Stimulated activated CD8-positive, alpha-beta memory T cell treated with anti-CD3 and anti-CD28 coated beads, Interleukin-7, amount 100 ng/mL, for 48 hours (primary cell): ENCODE data around the gene CAPN10.
"Not testable (repeated sequence)": the region's sequence is repeated elsewhere in the genome, so short reads cannot be mapped to it uniquely, and the experiment has no call there.

Experiments used
- DNase-seq, 2 donors: peaks; one replicate each; pipeline ENCODE4 v3.0.0-alpha.2; 2020; ENCODE audit warnings: low read depth in 1 of 2; ENCODE audit errors: extremely low read depth in 1 of 2

The CAPN10 gene

DNA sequence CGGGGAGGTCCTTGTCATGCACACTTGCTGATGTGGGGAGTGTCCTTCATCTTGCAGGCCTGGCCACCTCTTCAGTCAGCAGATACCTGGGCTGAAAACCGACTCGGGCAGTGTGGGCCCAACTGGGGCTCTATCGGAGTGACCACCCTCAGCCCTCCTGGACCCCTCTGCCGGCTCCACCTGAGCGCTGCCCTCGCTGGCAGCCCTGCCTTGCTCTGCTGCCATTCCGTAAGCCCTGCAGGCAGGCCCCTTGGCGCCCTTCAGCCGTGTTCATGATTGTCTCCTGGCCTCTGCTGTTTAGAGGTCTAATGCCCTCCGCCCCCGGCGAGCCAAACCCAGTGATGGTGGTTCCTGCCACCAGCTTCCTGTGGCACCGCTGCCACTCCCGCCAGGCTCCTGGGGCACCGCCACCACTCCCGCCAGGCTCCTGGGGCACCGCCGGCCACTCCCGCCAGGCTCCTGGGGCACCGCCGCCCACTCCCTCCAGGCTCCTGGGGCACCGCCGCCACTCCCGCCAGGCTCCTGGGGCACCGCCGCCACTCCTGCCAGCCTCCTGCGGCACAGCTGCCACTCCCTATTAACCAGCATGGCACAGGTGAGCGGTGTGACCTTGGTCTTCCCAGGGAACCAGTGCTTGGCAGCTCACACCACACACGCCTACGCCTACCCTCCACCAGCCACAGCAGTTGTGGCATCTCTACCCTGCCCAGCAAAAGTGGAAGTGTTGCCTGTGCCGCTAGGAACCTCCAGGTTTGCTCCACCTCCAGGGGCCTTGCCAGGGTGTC, 15.9 kb downstream of the CAPN10 start:
- no peak for DNase-seq

- no peak for DNase-seq
These were observed 16.7 kb downstream of the CAPN10 start for GRCh38 chr2:240603081-240603835.

DNA sequence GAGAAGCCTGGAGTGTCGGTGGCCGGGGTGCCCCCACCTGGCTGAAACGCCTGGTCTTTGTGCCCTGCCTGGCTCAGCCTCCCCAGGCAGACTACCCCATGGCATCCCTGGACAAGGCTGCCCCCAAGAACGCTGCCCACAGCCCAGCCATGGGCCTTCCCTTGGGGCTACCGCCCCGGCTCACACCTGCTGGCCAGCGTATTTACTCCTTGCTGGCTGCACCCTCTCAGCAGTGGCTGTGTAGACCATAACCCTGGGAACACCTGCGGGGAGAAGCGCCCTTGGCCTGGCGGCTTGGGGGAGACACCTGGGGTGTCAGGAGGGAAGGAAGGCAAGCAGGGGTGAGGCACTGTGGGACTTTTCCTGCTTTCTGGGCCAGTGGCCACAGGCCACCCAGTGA, 17.3 kb downstream of the CAPN10 start:
- DNase-seq = no peak

DNA sequence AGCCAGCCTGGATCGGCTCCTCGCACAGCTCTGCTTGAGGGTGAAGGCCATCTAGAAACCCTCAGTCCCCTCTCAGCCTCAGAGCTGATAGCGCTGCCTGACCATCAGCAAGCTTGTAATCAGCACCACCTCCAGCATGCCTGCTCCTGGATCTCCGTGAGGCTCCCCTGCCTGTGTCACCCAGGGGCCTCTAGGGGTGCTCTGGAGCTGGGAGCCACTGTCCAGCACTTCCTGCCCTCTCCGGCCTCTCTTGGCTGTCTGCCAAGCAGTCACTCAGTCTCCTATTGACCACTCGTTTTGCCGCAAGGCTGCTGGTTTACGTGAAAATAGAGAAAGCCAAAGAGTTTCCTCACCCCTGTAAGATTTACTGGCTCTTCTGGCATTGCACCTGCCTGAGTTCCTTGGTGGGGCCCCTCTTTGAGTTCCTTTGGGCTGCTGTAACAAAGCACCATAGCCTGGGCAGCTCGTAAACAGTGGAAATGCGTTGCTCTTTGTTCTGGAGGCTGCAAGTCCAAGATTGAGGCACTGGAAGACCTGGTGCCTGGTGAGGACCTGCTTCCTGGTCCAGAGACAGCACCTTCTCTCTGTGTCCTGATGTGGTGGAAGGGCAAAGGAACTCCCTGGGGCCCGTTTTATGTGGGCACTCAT, 17.9 kb downstream of the CAPN10 start:
- no peak for DNase-seq

DNA sequence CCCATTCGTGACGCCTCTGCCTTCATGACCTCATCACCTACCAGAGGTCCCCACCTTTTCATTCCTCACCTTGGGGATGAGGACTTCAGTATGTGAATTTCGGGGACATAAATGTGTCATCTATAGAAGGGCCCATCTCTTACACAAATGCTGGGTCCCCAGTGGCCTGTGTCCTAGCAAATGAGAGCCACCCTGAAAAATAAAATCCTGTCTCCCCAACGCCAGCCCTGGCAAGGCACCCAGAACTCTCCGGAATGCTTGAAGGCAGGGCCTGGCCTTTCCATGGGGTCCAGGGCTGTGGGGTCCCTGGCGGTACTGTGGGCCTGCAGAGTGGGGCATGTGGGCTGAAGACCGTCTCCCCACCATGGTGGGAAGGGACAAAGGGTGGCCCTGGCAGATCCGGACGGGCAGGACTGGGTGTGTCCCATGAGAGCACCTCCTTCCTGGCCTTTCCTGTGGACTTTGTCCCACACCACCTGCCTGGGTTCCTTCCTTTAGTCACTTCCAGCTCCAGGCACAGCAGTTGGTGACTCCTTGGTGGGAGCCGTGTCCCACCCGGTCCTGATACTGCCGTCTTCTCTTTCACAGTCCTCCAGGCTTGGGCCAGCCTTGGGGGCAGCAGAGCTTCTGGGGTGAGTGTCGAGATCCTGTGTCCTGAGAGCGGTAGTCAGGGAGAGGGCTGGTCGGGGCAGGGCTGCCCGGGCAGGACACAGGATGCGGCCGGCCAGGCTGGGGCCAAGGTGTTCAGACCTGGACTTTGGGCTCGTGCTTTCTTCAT, 18.6 kb downstream of the CAPN10 start:
- DNase-seq = no peak

- DNase-seq = no peak
These were observed 19.6 kb downstream of the CAPN10 start for GRCh38 chr2:240605867-240606743.

- DNase-seq = no peak
These were observed 25.2 kb downstream of the CAPN10 start for GRCh38 chr2:240611601-240612210.

- no peak for DNase-seq
These were observed 27.2 kb downstream of the CAPN10 start for GRCh38 chr2:240613781-240614180.

DNA sequence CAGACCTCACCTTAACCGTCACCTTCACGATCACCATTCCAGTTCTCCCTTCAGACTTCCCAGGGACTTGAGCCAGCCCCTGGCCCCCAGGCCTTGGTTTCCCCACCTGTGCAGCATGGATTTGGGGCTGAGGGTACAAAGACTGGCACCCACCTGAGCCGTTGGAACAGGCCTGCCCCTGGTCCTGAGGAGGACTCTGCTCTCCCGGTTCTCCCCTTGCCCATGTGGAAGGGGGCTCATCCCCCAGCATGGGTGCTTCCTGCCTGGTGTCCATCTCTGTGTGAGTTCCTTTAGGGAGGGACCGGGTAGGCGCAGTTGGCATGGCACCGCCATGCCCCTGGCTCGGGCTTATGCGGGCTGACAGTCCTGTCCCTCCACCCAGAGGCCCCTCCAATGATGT, 27.9 kb downstream of the CAPN10 start:
- DNase-seq = no peak

- no peak for DNase-seq
These were observed 28.9 kb downstream of the CAPN10 start for GRCh38 chr2:240615396-240615795.

- DNase-seq = no peak
These were observed 29.4 kb downstream of the CAPN10 start for GRCh38 chr2:240615820-240616547.

DNA sequence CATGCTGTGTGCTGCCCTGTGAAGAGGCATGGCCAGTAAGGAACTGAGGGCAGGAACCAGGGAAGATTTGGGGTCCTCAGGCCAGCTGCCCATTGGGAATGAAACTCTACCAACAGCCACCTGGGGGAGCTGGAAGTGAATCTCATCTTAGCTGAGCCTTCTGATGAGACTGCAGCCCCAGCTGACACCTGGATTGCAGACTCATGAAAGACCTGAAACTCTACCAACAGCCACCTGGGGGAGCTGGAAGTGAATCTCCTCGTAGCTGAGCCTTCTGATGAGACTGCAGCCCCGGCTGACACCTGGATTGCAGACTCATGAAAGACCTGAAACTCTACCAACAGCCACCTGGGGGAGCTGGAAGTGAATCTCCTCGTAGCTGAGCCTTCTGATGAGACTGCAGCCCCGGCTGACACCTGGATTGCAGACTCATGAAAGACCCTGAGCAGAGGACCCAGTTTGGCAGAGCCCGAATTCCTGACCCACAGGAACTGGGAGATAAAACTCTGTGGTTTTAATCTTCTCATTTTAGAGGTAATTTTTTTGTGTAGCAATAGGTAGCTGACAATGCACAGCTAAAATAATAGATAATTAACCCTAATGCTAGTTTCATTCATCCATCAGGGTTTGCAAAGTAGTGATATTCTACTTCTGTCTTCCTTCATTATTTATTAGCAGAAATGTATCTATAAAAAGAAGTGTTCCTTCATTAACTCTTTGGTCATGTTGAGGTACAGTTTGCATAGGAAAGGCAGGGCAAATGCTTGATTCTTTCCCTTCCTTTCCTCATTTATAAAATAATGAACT, 30.5 kb downstream of the CAPN10 start:
- not testable (repeated sequence) for DNase-seq

- DNase-seq = no peak
These were observed 32.2 kb downstream of the CAPN10 start for GRCh38 chr2:240618776-240619175.

DNA sequence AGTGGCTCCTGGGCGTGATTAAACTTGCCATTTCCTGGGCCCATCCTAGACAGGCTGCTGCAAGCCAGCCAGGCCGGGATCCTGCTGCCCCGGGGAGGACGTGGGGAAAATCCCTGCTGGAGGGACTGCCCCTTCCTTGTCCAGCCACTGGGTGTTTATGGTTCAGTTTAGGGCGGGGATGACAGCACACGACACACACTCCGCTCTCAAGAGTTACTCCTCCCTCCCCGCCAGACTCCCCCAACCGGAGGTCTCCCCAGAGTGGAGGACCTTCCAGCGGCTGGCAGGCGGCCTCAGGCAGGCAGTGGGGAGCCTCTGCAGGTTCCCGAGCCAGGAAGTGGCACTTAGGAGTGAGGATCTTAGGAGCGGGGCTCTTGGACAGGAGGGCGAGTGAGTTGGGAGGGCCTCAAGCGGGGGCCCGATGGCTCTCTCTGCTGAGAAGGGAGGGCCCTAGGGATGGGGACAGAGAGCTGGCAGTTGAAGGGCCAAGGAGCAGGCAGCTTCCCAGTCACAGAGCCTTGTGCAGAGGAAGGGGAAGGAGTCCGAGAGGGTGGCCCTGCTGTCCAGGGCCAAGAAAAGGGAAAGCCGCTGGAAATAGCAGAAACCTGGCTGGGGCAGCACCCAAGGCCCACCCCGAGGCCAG, 33.1 kb downstream of the CAPN10 start:
- DNase-seq = no peak

GRCh38 chr2:240620149-240620731, 33.7 kb downstream of the CAPN10 start:
- no peak for DNase-seq

- no peak for DNase-seq
These were observed 34.3 kb downstream of the CAPN10 start for GRCh38 chr2:240620859-240621258.

GRCh38 chr2:240622060-240622411, 35.5 kb downstream of the CAPN10 start:
- DNase-seq = no peak
